Adrenal gland (tissue), 12 donors: ENCODE data around the gene INO80D. TPM values are rescaled to one million over a fixed set of nuclear protein-coding genes. Genes with fewer than 3 reads are reported as not detected.

Experiments
- DNase-seq, 7 donors: peaks; one replicate each; pipeline ENCODE4 v3.0.0-alpha.2; 2019 to 2020
- H3K27ac ChIP-seq, 5 donors: fragments of 200-600 bp; sonication (generic) in 4 of 5; 1 replicate in 3 of 5; 2 replicates in 2 of 5; pipeline versions ENCODE4 v1.5.1 to v1.8.0; 2016 to 2020; ENCODE audit warnings: mild to moderate bottlenecking in 1 of 5
- H3K27me3 ChIP-seq: fragments of 200-600 bp; 2 replicates; pipeline ENCODE4 v1.8.0; 2021
- H3K36me3 ChIP-seq, 2 donors: fragments of 200-600 bp; replicated peaks in 1 of 2; 1 replicate in 1 of 2; 2 replicates in 1 of 2; pipeline versions ENCODE4 v1.5.1 to v1.8.0; 2018 to 2022
- H3K4me1 ChIP-seq, 2 donors: fragments of 200-600 bp; replicated peaks in 1 of 2; 1 replicate in 1 of 2; 2 replicates in 1 of 2; pipeline versions ENCODE4 v1.5.1 to v1.8.0; 2018 to 2021
- H3K4me3 ChIP-seq, 4 donors: fragments of 200-600 bp; sonication (generic) in 3 of 4; one replicate each; pipeline ENCODE4 v1.5.1; 2016 to 2018
- H3K9me3 ChIP-seq, 3 donors: fragments of 200-600 bp; sonication (generic) in 1 of 3; replicated peaks in 1 of 3; 1 replicate in 2 of 3; 2 replicates in 1 of 3; pipeline versions ENCODE4 v1.5.1 to v1.8.0; 2016 to 2021
- CTCF ChIP-seq, 6 experiments: fragments of 450-650 bp in 4 of 6; fragments of 200-600 bp in 2 of 6; sonication (generic) in 1 of 6; IDR thresholded peaks; 1 replicate in 5 of 6; 2 replicates in 1 of 6; pipeline versions ENCODE4 v1.5.1 to v1.8.0; 2016 to 2021; ENCODE audit warnings: antibody characterized with exemption in 6 of 6, mild to moderate bottlenecking in 2 of 6, moderate library complexity in 1 of 6
- POLR2A ChIP-seq, 2 donors: fragments of 450-650 bp; IDR thresholded peaks; one replicate each; pipeline ENCODE4 v1.6.1; 2017; ENCODE audit warnings: antibody characterized with exemption in 2 of 2, mild to moderate bottlenecking in 2 of 2, moderate library complexity in 1 of 2
- WGBS, 4 donors: extraction: QIAGEN DNeasy Blood & Tissue Kit in 2 of 4; methylation state at CpG; one replicate each; pipeline versions ENCODE4 v1.1.5 to v1.1.7; 2013 to 2017; 5-methylcytosine and 5-hydroxymethylcytosine counted together
- intact Hi-C, 2 donors: fragments of 100-400 bp; cut with DNase I; formaldehyde crosslinking; loops; one replicate each; pipeline versions ENCODE4 v1.14.1 to v1.15.0; 2022 to 2023
- polyA plus RNA-seq, 3 donors: library from polyadenylated mRNA; stranded (reverse); fragments of 200-250 nt in 2 of 3; fragments of 350-450 nt in 1 of 3; fragmentation: Illumina TruSeq in 1 of 3; extraction: RNeasy Lipid Tissue Mini Kit (QIAGEN cat#74804) in 1 of 3; gene quantifications; one replicate each; pipeline ENCODE4 v1.2.3, GENCODE V29; 2013 to 2014
- total RNA-seq, 9 donors: library from RNA; depleted of rRNA in 4 of 9; stranded (reverse); fragments of >200 nt in 4 of 9; fragments of 120-200 nt in 1 of 9; fragmentation: NEBNext Ultra II Directional in 1 of 9; extraction: Animal tissue kit (Norgen Biotek cat#: 25700) in 1 of 9; gene quantifications; one replicate each; pipeline versions ENCODE4 v1.1.0 to v1.2.4, GENCODE V29; 2013 to 2023
- donor health status: healthy with polysubstance abuse.
- donor health status: Bipolar disorder and iron deficiency.
- donor health status: DM: yes; HTN: yes; CAD: no.
- donor health status: DM: no; HTN: no; CAD: no.
- donor health status: DM: no; HTN: no; CAD: no.
- donor health status: DM: yes; HTN: yes; CAD: no.

The INO80D gene
- total and polyA plus RNA-seq, 12 donors, result 2.7 to 24.6 (median 14.1) TPM

- Histone ChIP-seq H3K27me3 (no peaks in the 10 kb centered on the region), H3K36me3 (no peaks in the 10 kb centered on the region), H3K9me3 (no peaks in the 10 kb centered on the region), H3K27ac (no peak overlapping the region), H3K4me3 (no peak overlapping the region), H3K4me1 (no peaks in the 10 kb centered on the region)
- intact Hi-C loops, result no loop called here
- no peak for TF ChIP-seq POLR2A (IDR thresholded peaks at IDR 0.05)
- TF ChIP-seq CTCF (IDR thresholded peaks at IDR 0.05), result no peak
- no peak for DNase-seq
- 84 to 89% (median 87%) methylated on average over 4 of the region's 4 CpGs for WGBS, 4 donors
Measured at GRCh38 chr2:205969584-205969983, 116.4 kb downstream of the INO80D start.

- intact Hi-C loops, result no loop called here
- H3K4me3 ChIP-seq, result no peak overlapping the region
- H3K4me1 ChIP-seq, result no peaks in the 10 kb centered on the region
Measured at GRCh38 chr2:205967391-205968075, 118.4 kb downstream of the INO80D start.

DNA sequence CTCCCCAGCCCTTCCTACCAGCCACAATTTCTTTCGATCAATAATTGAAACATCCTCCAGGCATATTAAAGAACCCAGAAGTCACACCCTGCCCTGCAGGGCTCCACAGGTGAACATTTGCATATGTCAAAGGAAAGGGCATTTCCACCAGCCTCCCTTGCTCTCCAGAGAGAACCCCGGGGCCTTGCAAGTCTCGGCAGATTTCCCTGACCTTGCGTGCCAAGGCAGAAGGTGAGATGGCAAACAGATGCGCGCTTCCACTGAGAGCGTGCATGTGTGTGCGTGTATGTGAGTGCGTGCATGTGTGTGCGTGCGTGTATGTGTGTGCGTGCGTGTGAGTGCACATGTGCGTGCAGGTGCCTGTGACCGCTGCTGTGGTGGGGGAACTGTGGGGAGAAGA is 120.3 kb downstream of the INO80D start:
- H3K9me3 ChIP-seq, result no peaks in the 10 kb centered on the region
- intact Hi-C loops, result no loop called here

More at GRCh38 chr2:205967391-205968075, 118.4 kb downstream of the INO80D start:
- DNase-seq, result peak in 1 of 7 donors; percentile 34
- H3K36me3 ChIP-seq, result no peaks in the 10 kb centered on the region
- H3K9me3 ChIP-seq, result no peaks in the 10 kb centered on the region
- no peak for TF ChIP-seq POLR2A (IDR thresholded peaks at IDR 0.05)
- TF ChIP-seq CTCF (IDR thresholded peaks at IDR 0.05), result no peak
- H3K27me3 ChIP-seq, result no peaks in the 10 kb centered on the region
- WGBS, 4 donors, result 66 to 74% (median 68%) methylated on average over 7 of the region's 7 CpGs
- no peak overlapping the region for H3K27ac ChIP-seq

More for the DNA sequence above, 120.3 kb downstream of the INO80D start:
- H3K4me1 ChIP-seq, result no peaks in the 10 kb centered on the region
- 90 to 92% (median 92%) methylated on average over 15 of the region's 15 CpGs for WGBS, 4 donors
- TF ChIP-seq CTCF (IDR thresholded peaks at IDR 0.05) (no peak), POLR2A (IDR thresholded peaks at IDR 0.05) (no peak)
- DNase-seq, result no peak
- no peaks in the 10 kb centered on the region for H3K27me3 ChIP-seq
- H3K36me3 ChIP-seq, result no peaks in the 10 kb centered on the region
- no peak overlapping the region for H3K27ac ChIP-seq
- H3K4me3 ChIP-seq, result no peak overlapping the region
